Measurements from ENCODE around the gene GPRIN3.

DNA sequence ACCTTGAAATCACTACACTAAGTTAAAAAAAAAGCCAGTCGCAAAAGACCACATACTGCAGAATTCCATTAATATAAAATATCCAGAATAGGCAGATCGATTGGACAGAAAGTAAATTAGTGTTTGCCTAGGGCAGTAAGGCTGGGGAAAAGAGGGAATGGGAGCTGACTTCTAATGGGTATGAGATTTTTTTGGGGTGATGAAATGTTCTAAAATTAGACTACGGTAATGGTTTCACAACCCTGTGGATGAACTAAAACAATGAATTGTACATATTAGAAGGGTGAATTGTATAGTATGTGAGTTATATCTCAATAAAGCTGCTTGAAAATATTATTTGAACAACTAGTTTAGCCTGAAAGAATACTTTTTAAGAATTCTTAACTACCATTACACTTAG, 6.7 kb upstream of the GPRIN3 start:
- TF ChIP-seq, protein P1, sequence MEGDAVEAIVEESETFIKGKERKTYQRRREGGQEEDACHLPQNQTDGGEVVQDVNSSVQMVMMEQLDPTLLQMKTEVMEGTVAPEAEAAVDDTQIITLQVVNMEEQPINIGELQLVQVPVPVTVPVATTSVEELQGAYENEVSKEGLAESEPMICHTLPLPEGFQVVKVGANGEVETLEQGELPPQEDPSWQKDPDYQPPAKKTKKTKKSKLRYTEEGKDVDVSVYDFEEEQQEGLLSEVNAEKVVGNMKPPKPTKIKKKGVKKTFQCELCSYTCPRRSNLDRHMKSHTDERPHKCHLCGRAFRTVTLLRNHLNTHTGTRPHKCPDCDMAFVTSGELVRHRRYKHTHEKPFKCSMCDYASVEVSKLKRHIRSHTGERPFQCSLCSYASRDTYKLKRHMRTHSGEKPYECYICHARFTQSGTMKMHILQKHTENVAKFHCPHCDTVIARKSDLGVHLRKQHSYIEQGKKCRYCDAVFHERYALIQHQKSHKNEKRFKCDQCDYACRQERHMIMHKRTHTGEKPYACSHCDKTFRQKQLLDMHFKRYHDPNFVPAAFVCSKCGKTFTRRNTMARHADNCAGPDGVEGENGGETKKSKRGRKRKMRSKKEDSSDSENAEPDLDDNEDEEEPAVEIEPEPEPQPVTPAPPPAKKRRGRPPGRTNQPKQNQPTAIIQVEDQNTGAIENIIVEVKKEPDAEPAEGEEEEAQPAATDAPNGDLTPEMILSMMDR (IDR thresholded peaks at IDR 0.05) = no peak
- TF ChIP-seq EP300 (IDR thresholded peaks at IDR 0.05) (no peak), POLR2AphosphoS5 (IDR thresholded peaks at IDR 0.05) (no peak), POLR2A (IDR thresholded peaks at IDR 0.05) (no peak)

Measured in stomach (tissue), 4 donors.